Osteoblast (primary cell): Measurements from ENCODE around the gene RABGAP1. TPM values are rescaled to one million over a fixed set of nuclear protein-coding genes. Genes with fewer than 3 reads are reported as not detected.

Experiments used
- DNase-seq: peaks from one replicate; pipeline ENCODE4 v3.0.0; 2011; ENCODE audit warnings: low spot score, mixed read lengths; ENCODE audit not compliant: insufficient read length; ENCODE audit errors: missing footprints
- H2AFZ ChIP-seq: 2 replicates; pipeline ENCODE4 v1.6.0; 2011; ENCODE audit warnings: mild to moderate bottlenecking, low read length
- H3K27ac ChIP-seq: 2 replicates; pipeline ENCODE4 v1.5.1; 2011; ENCODE audit warnings: mild to moderate bottlenecking, low read depth, low read length, moderate library complexity
- H3K27me3 ChIP-seq: 2 replicates; pipeline ENCODE4 v1.6.0; 2012; ENCODE audit warnings: mild to moderate bottlenecking, control low read depth, inconsistent platforms, low read length, moderate library complexity; ENCODE audit not compliant: insufficient read depth
- H3K36me3 ChIP-seq: 2 replicates; pipeline ENCODE4 v1.5.1; 2011; ENCODE audit warnings: mild to moderate bottlenecking, low read length, control low read depth, moderate library complexity; ENCODE audit not compliant: insufficient read depth
- H3K4me1 ChIP-seq: 2 replicates; pipeline ENCODE4 v1.5.1; 2011; ENCODE audit warnings: mild to moderate bottlenecking, low read length, control low read depth, moderate library complexity; ENCODE audit not compliant: insufficient read depth
- H3K4me2 ChIP-seq: 2 replicates; pipeline ENCODE4 v1.6.0; 2011; ENCODE audit warnings: mild to moderate bottlenecking, low read length; ENCODE audit not compliant: insufficient read depth
- H3K4me3 ChIP-seq: fragments of 200-600 bp; sonication (generic); 3 replicates; pipeline ENCODE4 v1.5.1; 2012; ENCODE audit warnings: mild to moderate bottlenecking, low read length, inconsistent platforms; ENCODE audit not compliant: insufficient read depth
- H3K79me2 ChIP-seq: 2 replicates; pipeline ENCODE4 v1.6.0; 2012; ENCODE audit warnings: mild to moderate bottlenecking, low read length, control low read depth, inconsistent platforms; ENCODE audit not compliant: insufficient read depth
- H3K9me3 ChIP-seq: 2 replicates; pipeline ENCODE4 v1.5.1; 2011; ENCODE audit warnings: low read depth, low read length, control low read depth
- H4K20me1 ChIP-seq: 2 replicates; pipeline ENCODE4 v1.6.0; 2012; ENCODE audit warnings: mild to moderate bottlenecking, low read length, control low read depth; ENCODE audit not compliant: insufficient read depth
- CTCF ChIP-seq: IDR thresholded peaks from 2 replicates; pipeline ENCODE4 v1.5.1; 2011; ENCODE audit warnings: mild to moderate bottlenecking, low read depth, low read length, moderate library complexity; ENCODE audit errors: extremely low read depth
- total RNA-seq: library from RNA; depleted of rRNA; stranded (reverse); fragments of >200 nt; gene quantifications from 2 replicates; pipeline ENCODE4 v1.2.3, GENCODE V29; 2012

Gene RABGAP1
- 49.2 and 56.9 TPM in 2 replicates for total RNA-seq

GRCh38 chr9:122940749-122941581, at the start of gene RABGAP1:
TSS of gene RABGAP1 (plus strand) at chr9:122941020. CDS start at chr9:122957060, 16,040 bp downstream.
- H3K9me3 ChIP-seq, result no peaks in the 10 kb centered on the region
- peaks cover 13% of the 10 kb centered on the region for H3K4me1 ChIP-seq
- no peak for TF ChIP-seq CTCF
- peak; percentile 96 for DNase-seq
- no peaks in the 10 kb centered on the region for H3K27me3 ChIP-seq
- peaks cover 59% of the 10 kb centered on the region for H3K79me2 ChIP-seq
- peak within 1 kb of the TSS; percentile 81 for H3K27ac ChIP-seq
- H2AFZ ChIP-seq, result peak within 1 kb of the TSS; percentile 97
- peaks cover 29% of the 10 kb centered on the region for H4K20me1 ChIP-seq
- peaks cover 12% of the 10 kb centered on the region for H3K36me3 ChIP-seq
- H3K4me3 ChIP-seq, result peak within 1 kb of the TSS; percentile 95
- peak within 1 kb of the TSS; percentile 99 for H3K4me2 ChIP-seq

- Histone ChIP-seq H3K4me1 (peaks cover 16% of the 10 kb centered on the region), H3K27ac (peak overlapping the region; percentile 36), H3K79me2 (peaks cover 97% of the 10 kb centered on the region), H3K27me3 (no peaks in the 10 kb centered on the region), H4K20me1 (peaks cover 41% of the 10 kb centered on the region), H2AFZ (no peak overlapping the region), H3K4me3 (no peak overlapping the region), H3K9me3 (no peaks in the 10 kb centered on the region), H3K4me2 (no peak overlapping the region), H3K36me3 (peaks cover 41% of the 10 kb centered on the region)
- DNase-seq, result peak; percentile 82
- TF ChIP-seq CTCF, result no peak
These were observed 42.9 kb upstream of the RABGAP1 start for GRCh38 chr9:122897969-122898368.

GRCh38 chr9:122900791-122901190, 40.0 kb upstream of the RABGAP1 start:
- no peak for TF ChIP-seq CTCF
- DNase-seq, result no peak
- Histone ChIP-seq H2AFZ (no peak overlapping the region), H3K27me3 (no peaks in the 10 kb centered on the region), H3K4me2 (peak overlapping the region; percentile 70), H3K36me3 (peaks cover 22% of the 10 kb centered on the region), H3K4me3 (no peak overlapping the region), H3K4me1 (peaks cover 24% of the 10 kb centered on the region), H4K20me1 (peaks cover 26% of the 10 kb centered on the region), H3K9me3 (no peaks in the 10 kb centered on the region), H3K79me2 (peaks cover 93% of the 10 kb centered on the region), H3K27ac (peak overlapping the region; percentile 30)

- peaks cover 4% of the 10 kb centered on the region for H3K36me3 ChIP-seq
- H3K79me2 ChIP-seq, result peaks cover 61% of the 10 kb centered on the region
- peak overlapping the region; percentile 93 for H3K27ac ChIP-seq
- peak overlapping the region; percentile 93 for H3K4me3 ChIP-seq
- no peaks in the 10 kb centered on the region for H3K9me3 ChIP-seq
- peak overlapping the region; percentile 86 for H2AFZ ChIP-seq
- peak overlapping the region; percentile 74 for H3K4me2 ChIP-seq
- H3K27me3 ChIP-seq, result no peaks in the 10 kb centered on the region
- H4K20me1 ChIP-seq, result peaks cover 12% of the 10 kb centered on the region
- peak; percentile 52 for DNase-seq
- peaks cover 22% of the 10 kb centered on the region for H3K4me1 ChIP-seq
- no peak for TF ChIP-seq CTCF
These were observed 36.4 kb upstream of the RABGAP1 start for GRCh38 chr9:122904466-122904822.
